ENCODE measurements around the gene TRIM50.
"Not testable (repeated sequence)": the region's sequence is repeated elsewhere in the genome, so short reads cannot be mapped to it uniquely, and the experiment has no call there.

TRIM50 gene

DNA sequence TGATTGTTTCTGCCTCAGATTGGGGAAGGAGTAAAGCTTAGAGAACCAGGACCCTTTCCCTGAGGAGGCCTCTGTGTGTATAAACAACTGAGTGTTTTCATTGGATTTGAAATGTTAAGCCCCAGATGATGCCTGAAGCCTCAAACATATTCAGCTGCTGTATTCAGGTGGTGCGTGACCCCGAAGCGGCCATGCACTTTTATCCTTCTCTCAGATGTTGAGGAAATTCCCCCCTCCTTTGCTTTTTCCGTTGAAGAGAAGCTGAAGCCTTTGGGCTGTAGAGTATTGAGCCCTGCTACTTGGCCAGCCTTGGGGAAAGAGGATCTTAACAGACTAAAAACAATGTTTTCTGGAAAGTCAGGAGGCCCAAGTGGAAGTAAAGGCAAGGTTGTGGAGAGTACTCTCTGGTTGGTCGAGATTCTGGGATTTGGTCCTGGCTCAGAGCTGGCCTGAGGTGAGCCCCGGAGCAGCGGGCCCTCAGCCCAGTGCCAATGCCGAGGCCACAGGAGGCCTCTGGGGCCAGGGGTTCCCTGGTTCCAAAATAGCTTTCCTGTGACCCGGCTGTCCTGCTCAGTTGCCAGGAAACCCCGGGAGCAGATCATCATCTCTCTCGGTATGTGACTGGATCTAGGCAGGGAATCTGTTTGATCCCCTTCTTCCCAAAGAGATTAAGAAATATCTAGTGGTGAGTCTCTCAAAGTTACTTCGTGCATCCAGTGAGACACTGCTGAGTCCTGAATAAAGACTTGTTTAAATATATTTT lies 22.6 kb upstream of the TRIM50 start:
- DNase-seq (ENCODE audit: low spot score), result no peak

DNA sequence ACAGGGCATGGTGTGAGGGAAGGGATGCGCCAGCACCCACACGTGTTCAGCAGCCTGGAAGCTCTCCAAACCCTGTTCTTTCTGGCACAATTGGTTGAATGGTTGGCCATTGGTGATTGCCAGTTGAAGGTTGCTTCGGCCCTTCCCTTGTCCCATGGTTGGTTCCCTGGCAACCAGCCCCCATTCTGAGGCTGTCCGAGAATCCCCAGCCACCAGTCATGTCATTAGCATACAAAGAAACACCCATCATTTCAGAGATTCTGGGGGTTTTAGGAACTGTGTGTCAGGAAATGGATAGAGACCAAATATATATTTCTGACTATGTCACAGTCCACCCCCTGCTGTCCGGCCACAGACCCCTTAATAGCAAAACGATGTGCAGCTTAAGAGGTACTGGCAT lies 21.9 kb upstream of the TRIM50 start:
- DNase-seq (ENCODE audit: low spot score), result no peak

DNA sequence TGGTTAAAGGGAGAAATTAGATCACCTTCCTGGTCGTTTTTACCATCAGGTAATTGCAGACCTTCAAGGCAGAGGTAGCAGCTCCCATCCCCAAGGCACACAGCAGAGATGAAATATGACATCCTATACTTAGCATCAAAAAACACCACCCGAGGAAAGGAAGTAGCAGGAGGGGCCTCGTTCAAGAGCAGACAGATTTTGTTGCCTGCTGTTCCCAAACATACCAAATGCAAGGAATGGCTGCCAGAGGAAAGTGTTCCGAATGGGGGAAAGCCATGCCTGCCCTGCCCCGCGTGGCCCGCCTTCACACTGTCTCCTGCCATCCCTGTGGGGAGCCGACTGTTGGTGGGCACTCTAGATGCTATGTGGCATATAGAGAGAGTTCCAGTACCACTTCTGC lies 18.1 kb upstream of the TRIM50 start:
- DNase-seq (ENCODE audit: low spot score), result no peak

DNA sequence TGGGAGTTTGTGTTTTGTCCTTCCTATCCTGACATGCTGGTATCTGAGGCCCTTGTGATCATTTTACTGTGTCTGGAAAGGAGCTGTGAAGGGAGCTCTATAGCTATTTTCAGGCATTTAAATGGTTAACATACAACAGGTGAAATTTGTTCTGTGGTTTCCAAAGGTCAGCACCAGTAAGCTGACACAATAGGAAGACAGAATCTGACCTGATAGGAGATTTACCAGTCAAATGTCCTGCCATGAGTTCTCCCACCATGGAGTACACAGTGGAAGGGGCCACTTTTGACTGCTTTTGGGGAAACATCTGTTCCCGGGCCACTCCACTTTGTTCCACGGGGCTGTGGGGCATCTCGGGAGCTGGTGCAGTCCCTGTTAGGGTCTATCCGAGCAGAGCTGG lies 17.7 kb upstream of the TRIM50 start:
- DNase-seq (ENCODE audit: low spot score), result no peak

DNA sequence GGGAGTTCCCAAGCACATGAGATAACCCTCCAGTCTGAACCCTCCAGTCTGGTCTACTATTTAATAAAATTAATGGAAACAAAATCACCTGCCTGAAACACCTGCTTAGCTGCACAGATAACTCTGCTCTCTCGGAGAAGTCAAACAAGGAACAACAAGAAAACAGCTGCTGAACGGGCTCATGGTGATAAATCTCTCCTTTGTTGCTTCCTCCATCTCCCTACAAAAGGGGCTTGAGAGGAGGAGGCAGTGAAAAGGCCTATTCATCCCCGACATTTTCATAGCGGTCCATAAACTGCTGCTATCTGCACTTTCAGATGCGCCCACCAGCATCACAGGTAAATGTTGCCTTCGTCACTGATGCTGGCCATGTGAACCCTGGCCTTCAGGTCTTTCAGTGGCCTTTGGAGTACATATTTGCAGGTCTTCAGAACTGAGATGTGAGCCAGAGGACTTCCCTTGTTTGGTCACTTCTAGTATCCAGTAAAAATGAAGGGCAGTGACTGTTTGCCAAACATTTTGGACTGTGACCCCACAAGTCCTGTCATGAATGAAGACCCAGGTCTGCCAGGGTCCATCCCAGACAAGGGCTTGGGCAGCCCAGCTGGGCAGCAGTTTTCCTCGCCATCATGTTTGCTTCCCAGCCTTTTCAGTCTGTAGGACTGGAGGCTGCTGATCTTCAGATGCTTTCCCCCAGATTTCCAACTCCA lies 15.9 kb upstream of the TRIM50 start:
- DNase-seq (ENCODE audit: low spot score), result no peak

DNA sequence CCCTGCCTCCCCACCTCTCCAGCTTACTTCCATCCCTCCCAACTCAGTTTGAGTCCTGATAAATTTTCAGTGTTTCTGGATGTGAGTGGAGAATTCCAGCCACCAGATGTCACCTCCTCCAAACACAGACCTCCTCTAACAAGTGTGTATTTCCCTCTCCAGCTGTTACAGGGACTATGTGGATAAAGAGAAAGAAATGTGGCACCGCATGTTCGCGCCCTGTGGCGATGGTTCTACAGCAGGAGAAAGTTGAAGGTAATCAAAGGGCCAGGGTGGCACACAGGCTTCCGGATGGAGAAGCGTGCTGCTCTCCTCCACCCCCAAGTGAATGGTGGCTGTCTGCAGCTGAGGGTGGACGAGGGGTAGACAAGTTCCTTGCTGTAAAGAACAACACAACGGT lies 14.8 kb upstream of the TRIM50 start:
- no peak for DNase-seq (ENCODE audit: low spot score)

DNA sequence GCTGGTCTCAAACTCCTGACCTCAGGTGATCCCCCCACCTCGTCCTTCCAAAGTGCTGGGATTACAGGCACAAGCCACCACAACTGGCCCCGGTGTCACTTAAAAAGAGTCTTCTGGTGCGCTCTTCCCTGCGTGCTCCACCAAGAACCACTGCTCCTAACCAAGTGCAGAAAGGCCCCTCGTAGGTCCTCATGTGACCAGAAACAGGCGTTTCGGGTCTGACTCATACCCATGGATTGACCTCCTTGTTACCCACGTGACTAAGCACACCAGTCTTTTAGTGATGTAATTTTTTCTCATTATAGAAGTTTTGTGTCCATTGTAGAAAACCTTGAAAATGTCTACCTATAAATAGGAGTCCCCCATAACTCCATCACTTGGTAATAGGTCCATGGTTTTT lies 14.0 kb upstream of the TRIM50 start:
- DNase-seq (ENCODE audit: low spot score), result no peak

DNA sequence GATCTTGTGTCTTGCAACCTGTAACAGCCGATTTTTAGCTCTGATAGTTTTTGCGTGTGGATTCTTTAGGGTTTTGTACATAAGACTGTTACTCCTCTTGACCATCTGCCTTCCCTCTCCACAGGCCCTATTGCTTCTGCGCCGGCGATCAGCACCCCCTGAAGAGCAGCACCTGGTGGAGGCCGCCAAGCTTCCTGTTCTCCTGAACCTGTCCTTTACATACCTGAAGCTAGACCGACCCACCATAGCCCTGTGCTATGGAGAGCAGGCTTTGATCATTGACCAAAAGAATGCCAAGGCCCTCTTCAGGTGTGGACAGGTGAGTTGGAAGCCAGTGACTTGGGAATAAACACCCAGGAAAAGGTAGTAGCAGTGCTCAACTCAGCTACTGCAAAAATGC lies 12.6 kb upstream of the TRIM50 start:
- DNase-seq (ENCODE audit: low spot score), result no peak

DNA sequence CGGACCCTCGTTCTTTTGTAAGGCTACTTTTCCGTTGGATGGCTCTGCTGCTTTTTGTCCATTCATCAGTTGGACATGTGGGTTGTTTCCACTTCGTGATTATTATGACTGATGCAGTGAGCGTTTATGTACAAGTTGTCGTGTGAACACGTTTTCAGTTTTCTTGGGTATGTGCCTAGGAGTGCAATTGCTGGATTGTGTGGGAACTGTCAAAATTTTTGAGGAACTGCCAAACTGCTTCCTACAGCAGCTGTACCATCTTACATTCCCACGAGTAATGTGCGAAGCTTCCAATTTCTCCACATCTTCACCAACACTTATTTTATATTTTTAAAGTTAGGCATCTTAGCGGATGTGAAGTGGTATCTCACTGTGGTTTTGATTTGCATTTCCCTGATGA lies 10.4 kb upstream of the TRIM50 start:
- DNase-seq (ENCODE audit: low spot score), result no peak

DNA sequence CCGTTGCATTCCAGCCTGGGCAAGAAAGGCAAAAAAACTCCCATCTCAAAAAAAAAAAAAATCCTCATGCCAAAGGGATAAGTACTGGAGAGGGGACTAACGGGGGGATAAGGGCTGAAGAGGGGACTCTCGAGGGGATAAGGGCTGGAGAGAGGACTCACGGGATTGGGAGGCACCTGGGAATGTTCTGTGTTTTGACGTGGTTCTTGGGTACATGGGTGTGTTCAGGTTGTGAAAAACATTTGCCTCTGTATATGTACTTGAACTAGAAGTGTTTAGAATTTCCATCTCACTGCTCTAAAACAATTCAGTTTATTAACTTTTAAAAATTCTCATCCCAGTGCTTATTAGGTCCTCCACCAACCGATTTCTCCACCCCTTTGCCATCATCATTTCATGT lies 4.6 kb upstream of the TRIM50 start:
- DNase-seq (ENCODE audit: low spot score), result no peak

DNA sequence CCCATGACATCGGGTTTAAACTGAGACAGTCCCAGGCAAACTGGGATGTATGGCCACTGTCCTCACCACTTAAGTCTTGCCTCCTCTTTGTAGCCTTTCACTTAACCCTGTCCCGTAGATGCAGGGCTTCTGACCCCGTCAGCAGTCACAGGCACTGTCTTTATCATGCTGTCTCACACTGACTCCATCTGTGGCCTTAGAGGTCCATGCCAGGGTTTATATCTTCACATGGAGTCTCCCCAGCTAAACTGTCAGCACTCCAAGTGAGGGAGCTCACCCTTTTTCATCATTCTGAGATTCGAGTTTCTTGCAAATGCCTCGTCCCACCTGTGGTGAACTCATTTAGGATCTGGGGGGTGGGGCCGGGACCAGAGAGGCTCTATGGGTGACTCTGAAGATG lies 2.9 kb upstream of the TRIM50 start:
- DNase-seq (ENCODE audit: low spot score), result no peak

DNA sequence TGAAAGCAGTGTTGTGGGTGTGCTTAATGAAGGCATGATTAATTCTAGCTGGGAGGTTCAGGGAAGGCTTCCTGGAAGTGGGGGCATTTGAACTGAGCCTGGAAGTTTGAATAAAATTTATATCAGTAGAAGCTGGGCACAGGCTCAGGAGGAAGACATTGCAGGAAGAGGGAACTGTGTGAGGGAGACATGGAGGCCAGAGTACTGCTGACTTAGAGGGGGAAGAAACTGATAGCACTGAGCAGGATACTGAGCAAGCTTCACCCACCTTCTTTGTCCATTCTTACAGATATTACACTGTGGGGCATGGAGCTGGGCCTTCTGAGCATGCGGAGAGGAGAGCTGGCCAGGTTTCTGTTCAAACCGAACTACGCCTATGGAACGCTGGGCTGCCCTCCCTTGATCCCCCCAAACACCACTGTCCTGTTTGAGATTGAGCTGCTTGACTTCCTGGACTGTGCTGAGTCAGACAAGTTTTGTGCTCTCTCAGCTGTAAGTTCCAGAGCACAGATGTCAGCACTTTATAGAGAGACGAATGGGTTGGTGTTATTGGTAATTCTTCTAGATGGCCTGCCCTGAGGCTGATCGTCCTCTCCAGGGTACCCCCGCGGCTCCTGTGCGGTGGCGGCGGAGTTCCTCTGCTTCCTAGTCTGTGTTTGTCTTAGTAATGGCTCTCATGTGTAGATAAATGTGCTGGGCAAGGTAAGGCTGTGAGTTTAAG lies 2.1 kb upstream of the TRIM50 start:
- no peak for DNase-seq (ENCODE audit: low spot score)

DNA sequence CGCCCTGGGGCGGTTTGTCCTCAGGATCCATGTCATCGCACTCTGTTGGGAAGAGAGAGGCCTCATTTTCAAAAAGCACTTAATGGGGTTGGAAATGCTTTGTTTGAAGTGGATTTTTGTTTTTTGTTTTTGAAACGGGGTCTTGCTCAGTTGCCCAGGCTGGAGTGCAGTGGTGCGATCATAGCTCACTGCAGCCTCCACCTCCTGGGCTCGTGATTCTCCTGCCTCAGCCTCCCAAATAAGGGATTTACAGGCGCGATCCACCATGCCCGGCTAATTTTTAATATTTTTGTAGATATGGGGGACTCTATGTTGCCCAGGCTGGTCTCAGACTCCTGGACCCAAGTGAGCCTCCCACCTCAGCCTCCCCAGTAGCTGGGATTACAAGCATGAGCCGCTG lies 814 bp upstream of the TRIM50 start:
- DNase-seq (ENCODE audit: low spot score), result no peak

DNA sequence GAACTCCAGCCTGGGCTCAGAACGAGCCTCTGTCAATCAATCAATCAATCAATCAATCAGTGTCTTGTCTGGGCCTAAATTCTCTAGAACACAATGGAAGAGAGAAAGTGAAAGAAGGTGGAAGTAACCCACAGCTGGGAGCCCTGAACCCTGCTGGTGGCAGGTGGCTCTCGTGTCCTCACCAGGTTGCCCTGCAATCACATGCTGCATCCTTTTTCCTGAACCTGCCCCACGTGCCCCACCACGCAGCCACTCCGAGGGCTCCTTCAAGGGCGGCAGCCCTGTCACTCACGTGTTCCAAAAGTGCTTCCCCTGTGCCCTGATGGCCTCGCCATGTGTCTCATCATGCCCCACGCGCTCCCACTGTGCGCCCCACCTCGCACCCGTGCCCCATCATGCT lies 433 bp downstream of the TRIM50 start:
- not testable (repeated sequence) for DNase-seq (ENCODE audit: low spot score)

DNA sequence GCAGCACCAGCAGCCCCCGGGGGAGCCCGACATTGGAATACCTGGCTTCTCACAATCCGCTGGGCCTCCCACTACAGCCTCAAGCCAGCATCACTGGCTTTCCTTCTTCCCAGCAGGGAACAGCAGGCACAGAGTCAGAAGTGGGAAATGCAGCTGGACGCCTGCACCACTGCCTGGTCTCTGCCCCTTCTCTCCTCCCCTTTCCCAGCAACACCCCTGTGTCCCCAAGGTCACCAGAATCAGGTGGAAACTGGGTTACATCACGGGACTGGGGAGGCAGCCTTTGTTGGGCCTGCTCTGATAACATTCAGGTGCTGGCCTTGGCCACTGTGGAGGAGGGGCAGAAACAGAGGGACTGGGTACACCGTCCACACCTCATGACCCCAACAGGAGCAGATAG lies 2.5 kb downstream of the TRIM50 start:
- not testable (repeated sequence) for DNase-seq (ENCODE audit: low spot score)

DNA sequence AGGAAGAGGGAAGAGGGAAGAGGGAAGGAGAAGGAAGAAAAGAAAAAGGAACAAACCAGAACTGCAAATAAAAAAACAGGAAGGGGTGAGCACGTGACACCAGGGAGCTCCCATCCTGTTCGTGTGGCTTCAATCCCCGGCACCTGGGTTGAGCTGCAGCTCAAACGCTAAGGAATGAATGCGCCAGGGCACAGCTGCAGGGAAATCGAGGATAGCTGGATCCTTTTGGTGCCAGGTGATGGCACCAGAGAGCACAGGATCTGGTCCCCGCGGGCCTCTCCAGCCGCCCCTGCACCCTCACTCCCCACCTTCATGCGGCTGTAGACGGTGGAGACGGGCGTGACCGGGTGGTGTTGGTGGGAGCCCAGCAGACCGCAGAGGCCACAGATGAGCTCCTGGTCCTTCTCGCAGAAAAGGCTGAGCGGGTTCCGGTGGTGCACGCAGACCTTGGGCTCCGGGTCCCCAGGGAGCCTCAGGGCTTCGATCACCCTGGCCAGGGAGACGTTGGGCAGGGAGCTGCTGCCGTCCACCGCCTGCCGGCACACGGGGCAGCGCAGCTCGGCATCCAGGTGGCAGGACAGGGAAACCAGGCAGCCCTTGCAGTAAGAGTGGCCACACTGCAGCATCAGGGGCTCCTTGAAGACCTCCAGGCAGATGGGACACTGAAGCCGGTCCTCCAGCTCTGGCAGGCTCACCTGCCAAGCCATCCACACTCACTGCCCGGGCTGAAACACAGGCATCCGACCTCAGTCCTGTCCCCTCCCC lies 3.6 kb downstream of the TRIM50 start:
- DNase-seq (ENCODE audit: low spot score), result peak; percentile 28

DNA sequence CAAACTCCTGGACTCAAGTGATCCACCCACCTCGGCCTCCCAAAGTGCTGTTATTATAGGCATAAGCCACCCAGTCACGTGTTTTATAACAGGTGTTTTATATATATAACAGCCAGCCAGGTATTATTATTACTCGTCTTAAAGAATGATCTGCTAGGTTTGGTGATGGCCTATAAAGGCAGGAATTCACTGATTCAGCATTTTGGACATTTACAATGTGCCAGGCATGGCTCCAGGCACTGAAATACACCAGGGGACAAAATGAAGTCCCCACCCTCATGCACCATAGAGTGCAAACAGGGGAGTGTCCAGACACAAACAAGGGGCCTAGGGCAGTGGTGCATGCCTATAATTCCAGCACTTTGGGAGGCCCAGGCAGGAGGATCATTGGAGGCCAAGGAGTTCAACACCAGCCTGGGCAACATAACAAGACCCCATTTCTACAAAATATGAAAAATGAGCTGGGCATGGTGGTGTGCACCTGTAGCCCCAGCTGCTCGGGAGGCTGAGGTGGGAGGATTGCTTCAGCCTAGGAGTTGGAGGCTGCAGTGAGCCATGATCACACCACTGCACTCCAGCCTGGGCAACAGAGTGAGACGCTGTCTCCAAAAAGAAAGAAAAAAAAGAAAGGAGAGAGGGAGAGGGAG lies 4.3 kb downstream of the TRIM50 start:
- not testable (repeated sequence) for DNase-seq (ENCODE audit: low spot score)

DNA sequence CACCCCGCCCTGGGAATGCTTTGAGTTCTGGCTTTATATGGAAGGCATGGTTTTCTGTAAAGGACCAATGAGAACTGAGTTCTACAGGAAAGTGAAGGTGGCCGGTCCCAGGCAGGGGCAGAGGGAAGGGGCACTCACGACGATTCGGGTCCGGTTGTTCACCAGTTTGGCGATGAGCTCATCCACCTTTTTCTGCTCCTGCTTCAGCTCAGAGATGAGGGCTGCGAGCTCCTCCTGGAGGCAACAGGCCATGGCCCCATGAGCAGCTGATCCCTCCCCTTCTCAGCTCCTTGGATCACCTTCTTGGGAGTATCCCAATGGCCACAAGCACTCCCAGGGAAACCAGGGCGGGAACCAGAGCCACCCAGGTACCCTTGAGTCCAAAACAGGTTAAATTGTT lies 7.9 kb downstream of the TRIM50 start:
- DNase-seq (ENCODE audit: low spot score), result not testable (repeated sequence)

DNA sequence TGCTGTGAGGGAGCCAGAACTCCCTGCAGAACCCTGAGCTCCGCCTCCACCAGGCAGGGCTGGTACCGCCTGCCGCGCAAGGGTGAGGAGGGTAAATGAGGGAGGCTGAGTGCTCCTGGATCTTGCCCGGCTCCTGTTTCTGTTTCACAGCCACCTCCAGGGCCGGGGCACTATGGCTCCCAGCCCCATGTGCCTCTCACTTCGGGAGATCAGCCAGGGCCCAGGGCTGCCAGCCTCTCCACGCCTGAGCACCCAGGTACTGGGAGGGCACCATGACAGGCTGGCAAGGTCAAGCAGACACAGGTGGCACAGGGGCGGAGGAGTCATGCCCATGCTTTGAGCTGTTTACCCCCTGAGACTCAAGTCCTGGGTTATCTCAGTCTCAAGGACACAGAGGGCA lies 8.3 kb downstream of the TRIM50 start:
- DNase-seq (ENCODE audit: low spot score), result not testable (repeated sequence)

DNA sequence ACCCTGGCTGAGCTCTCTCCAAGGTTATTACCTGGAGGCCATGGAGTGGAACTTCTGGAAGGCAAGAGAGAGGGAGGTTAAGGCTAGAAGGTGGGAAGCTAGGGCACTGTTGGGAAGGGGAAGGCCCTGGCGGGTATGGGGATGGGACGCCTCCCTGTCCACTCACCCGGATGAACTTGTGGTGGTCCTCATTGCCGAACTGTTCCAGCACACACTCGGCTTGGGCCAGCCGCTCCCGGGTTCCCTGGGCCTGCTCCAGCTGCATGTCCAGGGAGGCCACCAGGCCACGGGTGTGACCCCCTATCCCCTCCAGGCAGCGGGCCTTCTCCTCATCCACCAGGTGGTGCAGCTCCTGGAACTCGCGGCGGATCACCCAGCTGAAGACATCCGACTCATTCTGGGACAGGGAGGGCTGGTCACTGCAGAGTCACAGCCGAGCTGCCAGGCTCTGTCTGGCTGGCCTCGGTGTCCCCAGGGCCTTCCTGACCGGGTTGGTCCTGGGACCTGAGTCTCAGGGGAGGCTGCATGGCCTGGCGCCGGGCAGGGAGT lies 9.2 kb downstream of the TRIM50 start:
- not testable (repeated sequence) for DNase-seq (ENCODE audit: low spot score)

DNA sequence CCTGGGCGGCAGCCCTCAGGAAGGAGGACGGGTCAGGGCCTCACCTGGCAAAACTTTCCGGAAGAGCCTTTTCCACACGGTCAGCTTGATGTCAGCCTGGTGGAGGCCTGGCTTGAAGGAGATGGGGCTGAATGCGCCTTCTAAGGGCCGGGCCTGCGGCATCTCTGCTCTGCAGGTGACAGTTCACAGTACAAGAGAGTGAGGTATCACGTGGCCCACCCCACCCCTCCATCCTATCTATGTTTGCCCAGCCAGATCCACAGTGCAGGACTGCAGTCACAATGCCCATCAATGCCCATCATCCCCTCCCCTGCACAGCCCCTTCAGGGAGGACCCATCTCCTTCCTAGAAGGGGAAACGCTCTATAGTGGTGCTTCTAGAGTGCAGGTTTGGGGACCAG lies 11.4 kb downstream of the TRIM50 start:
- DNase-seq (ENCODE audit: low spot score), result no peak

DNA sequence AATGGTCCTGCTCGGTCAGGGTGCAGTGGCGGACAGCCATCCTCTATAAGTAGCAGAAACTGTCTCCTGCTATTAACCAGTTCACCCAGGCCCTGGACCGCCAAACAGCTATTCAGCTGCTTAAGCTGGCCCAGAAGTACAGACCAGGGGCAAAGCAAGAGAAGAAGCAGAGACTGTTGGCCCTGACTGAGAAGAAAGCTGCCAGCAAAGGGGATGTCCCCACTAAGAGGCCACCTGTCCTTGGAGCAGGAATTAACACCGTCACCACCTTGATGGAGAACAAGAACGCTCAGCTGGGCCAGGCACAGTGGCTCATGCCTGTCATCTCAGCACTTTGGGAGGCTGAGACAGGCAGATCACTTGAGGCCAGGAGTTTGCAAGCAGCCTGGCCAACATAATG lies 13.6 kb downstream of the TRIM50 start:
- no peak for DNase-seq (ENCODE audit: low spot score)
